ENCODE results near the gene NPBWR2. TPM values are rescaled to one million over a fixed set of nuclear protein-coding genes. Genes with fewer than 3 reads are reported as not detected.
"Not testable (repeated sequence)": the region's sequence is repeated elsewhere in the genome, so short reads cannot be mapped to it uniquely, and the experiment has no call there.

The NPBWR2 gene
- total RNA-seq, 2 experiments from 2014 or later: not detected

GRCh38 chr20:64092258-64093012 lies 14.9 kb downstream of the NPBWR2 start:
- ChIA-PET CTCF (interaction anchor here (0.6 kb wide), 1 partner anchor 28 kb away, joined by 3 read pairs; no protein-coding TSS in a partner anchor), POLR2A (no interaction called here)

- CTCF ChIA-PET: no interaction called here
- POLR2A ChIA-PET: no interaction called here
Observed at GRCh38 chr20:64091770-64092169, 15.6 kb downstream of the NPBWR2 start.

GRCh38 chr20:64091340-64091739 lies 16.0 kb downstream of the NPBWR2 start:
- CTCF ChIA-PET: no interaction called here
- POLR2A ChIA-PET: no interaction called here

GRCh38 chr20:64090165-64090564 lies 17.2 kb downstream of the NPBWR2 start:
- POLR2A ChIA-PET: no interaction called here
- CTCF ChIA-PET: interaction anchor here (1.3 to 1.4 kb wide), 2 partner anchors 12 to 30 kb away, joined by 4 to 8 read pairs; no protein-coding TSS in a partner anchor

GRCh38 chr20:64088586-64088985 lies 18.8 kb downstream of the NPBWR2 start:
- CTCF ChIA-PET: interaction anchor here (1.4 kb wide), 1 partner anchor 32 kb away, joined by 8 read pairs; no protein-coding TSS in a partner anchor
- POLR2A ChIA-PET: not testable (repeated sequence)

GRCh38 chr20:64087226-64087825 lies 20.0 kb downstream of the NPBWR2 start:
- POLR2A ChIA-PET, CTCF ChIA-PET: not testable (repeated sequence)

- ChIA-PET CTCF (no interaction called here), POLR2A (no interaction called here)
Observed at GRCh38 chr20:64086801-64087200, 20.6 kb downstream of the NPBWR2 start.

- POLR2A ChIA-PET: interaction anchor here (0.7 to 1.1 kb wide), 2 partner anchors 104 to 173 kb away, joined by 3 to 5 read pairs; no protein-coding TSS in a partner anchor
- CTCF ChIA-PET: interaction anchor here (0.7 to 3.1 kb wide), 5 partner anchors 12 to 148 kb away, joined by 3 to 29 read pairs (median 3); no protein-coding TSS in a partner anchor
Observed at GRCh38 chr20:64084685-64085152, 22.6 kb downstream of the NPBWR2 start.

- CTCF ChIA-PET: interaction anchor here (0.7 to 3.1 kb wide), 14 partner anchors 12 to 171 kb away, joined by 3 to 29 read pairs (median 4); partner anchors contain the start of gene PCMTD2
- POLR2A ChIA-PET: interaction anchor here (0.7 to 1.1 kb wide), 2 partner anchors 104 to 173 kb away, joined by 3 to 5 read pairs; no protein-coding TSS in a partner anchor
Observed at GRCh38 chr20:64083804-64084684, 23.3 kb downstream of the NPBWR2 start, which contains the start of gene LKAAEAR1. TSS of gene LKAAEAR1 (minus strand) at chr20:64084398. CDS start at chr20:64084219, 179 bp downstream.

- POLR2A ChIA-PET: no interaction called here
- CTCF ChIA-PET: interaction anchor here (0.7 to 3.1 kb wide), 12 partner anchors 13 to 172 kb away, joined by 3 to 29 read pairs (median 4); partner anchors contain the start of gene PCMTD2
Observed at GRCh38 chr20:64083378-64083803, 24.0 kb downstream of the NPBWR2 start.

GRCh38 chr20:64082820-64083377 lies 24.5 kb downstream of the NPBWR2 start:
- CTCF ChIA-PET: interaction anchor here (0.8 to 3.1 kb wide), 11 partner anchors 14 to 172 kb away, joined by 3 to 29 read pairs (median 4); partner anchors contain the start of gene PCMTD2
- POLR2A ChIA-PET: no interaction called here

- POLR2A ChIA-PET: interaction anchor here (0.5 kb wide), 1 partner anchor 450 kb away, joined by 4 read pairs; no protein-coding TSS in a partner anchor
Observed at GRCh38 chr20:64082126-64082731, 25.1 kb downstream of the NPBWR2 start.

GRCh38 chr20:64081624-64081964 lies 25.8 kb downstream of the NPBWR2 start:
- ChIA-PET POLR2A (no interaction called here), CTCF (interaction anchor here (1.1 to 3.2 kb wide), 4 partner anchors 12 to 39 kb away, joined by 3 to 15 read pairs (median 8); no protein-coding TSS in a partner anchor)

More at GRCh38 chr20:64082126-64082731, 25.1 kb downstream of the NPBWR2 start:
- CTCF ChIA-PET: interaction anchor here (1.1 to 2.9 kb wide), 4 partner anchors 13 to 43 kb away, joined by 3 to 12 read pairs (median 7); no protein-coding TSS in a partner anchor

- ChIA-PET CTCF (interaction anchor here (0.6 to 3.6 kb wide), 5 partner anchors 12 to 49 kb away, joined by 3 to 15 read pairs (median 12); no protein-coding TSS in a partner anchor), POLR2A (no interaction called here)
Observed at GRCh38 chr20:64080813-64081623, 26.3 kb downstream of the NPBWR2 start.

- POLR2A ChIA-PET: interaction anchor here (1.1 to 1.2 kb wide), 2 partner anchors 11 to 17 kb away, joined by 3 to 4 read pairs; partner anchors contain the start of gene TCEA2
Observed at GRCh38 chr20:64080013-64080812, 27.2 kb downstream of the NPBWR2 start, which contains the start of gene OPRL1. TSS of gene OPRL1 (plus strand) at chr20:64080082. CDS start at chr20:64092721, 12,639 bp downstream.

More at GRCh38 chr20:64080013-64080812, 27.2 kb downstream of the NPBWR2 start, which contains the start of gene OPRL1:
- CTCF ChIA-PET: interaction anchor here (0.6 to 3.6 kb wide), 5 partner anchors 21 to 439 kb away, joined by 3 to 15 read pairs (median 6); no protein-coding TSS in a partner anchor
